NCI-H526 (cell line): ENCODE results near the gene PTPRN2.
A peak's percentile ranks its signal among the peaks of the same experiment; 100 is the strongest.
"Not testable (repeated sequence)": the region's sequence is repeated elsewhere in the genome, so short reads cannot be mapped to it uniquely, and the experiment has no call there.

Experiments
- DNase-seq, 2 experiments: peaks; one replicate each; lab custom pipeline; 2025; lab: John Stamatoyannopoulos, UW

The PTPRN2 gene

DNA sequence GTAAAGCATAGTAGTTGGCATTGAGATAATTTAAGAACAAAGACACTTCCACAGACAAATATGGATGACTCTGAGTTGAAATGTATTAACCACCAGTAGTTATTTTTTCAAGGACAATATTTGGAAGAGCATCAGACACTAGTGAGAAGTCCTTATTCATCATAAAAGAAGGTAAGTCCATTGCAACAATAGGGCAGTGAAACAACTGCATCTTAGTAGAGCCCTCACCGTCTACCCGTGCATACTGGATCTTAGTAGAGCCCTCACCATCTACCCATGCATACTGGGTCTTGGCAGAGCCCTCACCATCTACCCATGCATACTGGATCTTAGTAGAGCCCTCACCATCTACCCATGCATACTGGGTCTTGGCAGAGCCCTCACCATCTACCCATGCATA, 892.0 kb downstream of the PTPRN2 start:
- DNase-seq, result not testable (repeated sequence)

GRCh38 chr7:157694376-157694665, 893.3 kb downstream of the PTPRN2 start:
- DNase-seq, result no peak

DNA sequence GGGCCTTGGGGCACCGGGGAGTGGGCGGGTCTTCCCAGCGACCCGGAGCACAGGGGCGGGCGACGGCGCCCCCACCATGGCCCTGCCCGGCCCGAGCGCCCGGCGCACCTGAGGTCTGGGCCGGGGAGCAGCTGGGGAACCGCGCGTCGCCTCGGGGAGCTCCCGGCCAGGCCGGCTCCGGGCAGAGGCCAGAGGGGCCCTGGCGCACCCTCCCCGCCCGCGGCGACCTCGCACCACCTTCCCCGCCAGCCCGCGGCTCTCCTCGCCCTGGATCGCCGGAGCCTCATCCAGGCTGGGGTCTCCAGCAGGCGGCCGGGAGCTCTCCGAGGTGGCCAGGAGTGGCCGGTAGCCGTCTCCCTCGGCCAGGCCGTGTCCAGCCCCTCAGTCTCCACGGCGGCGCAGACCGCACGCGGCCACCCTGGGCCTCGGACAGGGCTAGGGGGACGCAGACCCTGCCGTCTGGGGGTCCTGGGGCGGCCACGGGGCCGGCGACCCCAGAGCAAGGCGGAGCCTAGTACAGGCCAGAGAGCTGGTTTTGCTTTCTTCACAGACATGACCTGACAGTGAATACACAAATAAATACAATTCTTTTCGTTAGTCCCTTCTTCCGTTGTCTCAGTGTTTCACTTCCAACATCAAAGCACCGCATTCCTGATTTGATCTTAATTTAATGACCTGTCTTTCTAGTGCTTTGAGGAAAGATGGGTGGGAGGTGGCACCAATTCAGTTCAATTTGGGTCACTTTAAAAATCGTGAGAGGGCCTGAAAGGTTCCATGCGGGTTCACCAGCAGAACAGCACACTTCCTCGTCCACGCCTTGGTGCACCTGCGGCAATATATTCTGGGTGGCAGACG, 893.9 kb downstream of the PTPRN2 start:
- no peak for DNase-seq

- DNase-seq, result peak in 1 of 2 experiments; percentile 45
Observed at GRCh38 chr7:157693071-157693520, 894.5 kb downstream of the PTPRN2 start.

DNA sequence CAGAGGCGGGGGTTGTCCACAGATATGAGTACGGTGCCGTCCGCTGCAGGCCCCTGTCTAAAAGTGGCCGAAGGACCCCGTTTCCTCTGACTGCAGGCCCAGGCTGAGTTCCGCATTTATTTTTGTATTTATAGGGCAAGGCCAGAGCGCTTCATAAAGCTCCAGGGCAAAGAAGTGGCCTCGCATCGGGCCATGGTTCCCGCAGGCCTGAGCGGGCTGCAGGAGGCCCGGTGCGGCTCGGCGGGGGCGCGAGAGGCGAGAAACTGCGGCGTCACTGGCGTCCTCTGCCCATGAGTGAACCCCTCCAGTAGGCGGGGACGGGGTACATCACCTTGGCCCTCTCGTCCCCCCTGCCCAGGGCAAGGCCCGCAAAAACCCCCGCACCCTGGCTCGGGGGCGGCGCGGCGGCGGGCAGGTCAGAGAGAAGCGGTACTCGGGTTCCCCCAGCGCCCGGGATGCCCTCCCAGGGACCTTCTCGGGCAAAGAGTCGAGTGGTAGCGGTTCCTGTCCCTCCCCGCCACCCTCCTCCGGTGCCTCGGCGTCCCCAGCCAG, 895.1 kb downstream of the PTPRN2 start:
- peak in 1 of 2 experiments; percentile 53 for DNase-seq

DNA sequence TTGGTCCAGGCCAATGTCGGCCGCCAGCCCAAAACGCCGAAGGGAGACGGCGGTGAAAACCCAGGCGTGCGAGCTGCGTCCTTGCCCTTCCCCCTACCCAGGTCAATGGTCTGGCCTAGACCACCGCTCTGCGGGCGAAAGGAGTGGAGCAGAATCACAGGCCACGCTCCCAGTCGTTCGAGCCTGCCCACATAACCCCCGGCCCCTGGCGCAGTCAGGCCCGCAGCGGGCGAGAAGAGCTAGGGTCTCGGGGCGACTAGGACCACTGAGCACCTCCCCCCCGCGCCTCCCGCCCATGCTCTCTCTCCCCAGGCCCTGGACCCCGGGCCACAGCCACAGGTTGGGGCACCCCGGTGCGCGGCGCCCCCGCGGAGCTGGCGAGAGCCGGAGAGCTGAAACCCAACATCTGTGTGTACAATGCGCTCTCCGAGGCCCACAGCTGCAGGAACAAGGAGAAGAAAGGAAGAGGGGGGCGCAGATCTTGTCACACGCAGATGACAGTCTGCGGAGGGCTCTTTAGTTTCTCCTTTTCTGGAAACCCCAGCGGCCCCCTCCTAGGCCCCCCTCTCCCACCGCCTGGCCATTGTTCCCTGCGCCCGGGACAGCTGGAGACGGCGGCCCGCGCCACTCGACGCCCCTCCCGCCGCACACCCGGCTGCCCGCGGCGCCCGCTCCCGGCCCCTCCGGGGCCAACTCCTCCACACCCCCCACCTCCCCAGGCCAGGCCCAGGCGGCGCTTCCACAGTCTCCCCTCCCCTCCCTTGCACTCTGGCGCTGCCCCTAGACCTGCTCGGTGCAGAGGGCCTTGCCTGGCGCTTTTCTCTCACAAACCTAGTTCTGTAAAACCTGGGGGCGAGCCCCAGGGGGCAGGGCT, 895.8 kb downstream of the PTPRN2 start:
- peak in 1 of 2 experiments; percentile 53 for DNase-seq

- DNase-seq, result peak in 1 of 2 experiments; percentile 70
Observed at GRCh38 chr7:157690833-157691585, 896.6 kb downstream of the PTPRN2 start.

- peak in 1 of 2 experiments; percentile 70 for DNase-seq
Observed at GRCh38 chr7:157690058-157690832, 897.4 kb downstream of the PTPRN2 start.

GRCh38 chr7:157689269-157690057, 898.2 kb downstream of the PTPRN2 start:
- peak in 1 of 2 experiments; percentile 44 for DNase-seq

GRCh38 chr7:157688533-157689268, 898.9 kb downstream of the PTPRN2 start:
- DNase-seq, result no peak

- no peak for DNase-seq
Observed at GRCh38 chr7:157687845-157688532, 899.6 kb downstream of the PTPRN2 start.

DNA sequence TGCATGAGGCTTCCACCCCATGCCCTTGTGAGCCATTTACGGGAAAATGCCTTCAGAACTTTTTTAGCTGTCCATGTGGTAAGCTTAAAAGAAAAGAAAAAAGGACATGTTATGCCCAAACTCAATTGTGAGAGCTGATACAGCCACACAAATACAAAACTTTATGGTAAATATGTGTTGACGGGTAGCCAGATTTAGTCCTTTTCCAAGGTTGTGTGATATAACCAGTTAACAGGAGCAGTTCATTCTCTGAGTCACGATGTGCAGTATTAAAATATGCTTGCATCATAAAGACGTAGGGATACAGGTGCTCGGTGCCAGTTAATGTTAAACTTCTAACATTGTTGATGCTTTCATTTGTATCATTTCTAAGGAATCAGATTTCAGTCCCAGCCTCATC, 900.5 kb downstream of the PTPRN2 start:
- no peak for DNase-seq

- no peak for DNase-seq
Observed at GRCh38 chr7:157686285-157686894, 901.2 kb downstream of the PTPRN2 start.

- DNase-seq, result no peak
Observed at GRCh38 chr7:157685430-157686284, 902.0 kb downstream of the PTPRN2 start.

GRCh38 chr7:157684909-157685429, 902.7 kb downstream of the PTPRN2 start:
- DNase-seq, result no peak

GRCh38 chr7:157684157-157684908, 903.3 kb downstream of the PTPRN2 start:
- peak in 1 of 2 experiments; percentile 36 for DNase-seq
